Non-pigmented ciliary epithelial cell (primary cell): Measurements from ENCODE around the gene CLEC9A.

ENCODE experiments used
- DNase-seq: peaks from one replicate; pipeline ENCODE4 v3.0.0-alpha.2; 2010; ENCODE audit warnings: low read depth

Gene CLEC9A

GRCh38 chr12:10067942-10068341 lies 37.5 kb downstream of the CLEC9A start:
- no peak for DNase-seq

GRCh38 chr12:10068644-10069043 lies 38.2 kb downstream of the CLEC9A start:
- no peak for DNase-seq

- DNase-seq: no peak
Observed at GRCh38 chr12:10069099-10069498, 38.6 kb downstream of the CLEC9A start.

GRCh38 chr12:10069976-10070375 lies 39.5 kb downstream of the CLEC9A start:
- DNase-seq: no peak

GRCh38 chr12:10070380-10070779 lies 39.9 kb downstream of the CLEC9A start:
- no peak for DNase-seq

- DNase-seq: no peak
Observed at GRCh38 chr12:10072131-10072530, 41.6 kb downstream of the CLEC9A start.

GRCh38 chr12:10073261-10073660 lies 42.8 kb downstream of the CLEC9A start:
- DNase-seq: no peak

- no peak for DNase-seq
Observed at GRCh38 chr12:10075451-10075850, 45.0 kb downstream of the CLEC9A start.

GRCh38 chr12:10082117-10082874 lies 51.8 kb downstream of the CLEC9A start:
- no peak for DNase-seq

- no peak for DNase-seq
Observed at GRCh38 chr12:10084733-10085132, 54.3 kb downstream of the CLEC9A start.

- DNase-seq: no peak
Observed at GRCh38 chr12:10086387-10086786, 55.9 kb downstream of the CLEC9A start.

- DNase-seq: no peak
Observed at GRCh38 chr12:10088031-10088430, 57.5 kb downstream of the CLEC9A start.

- DNase-seq: no peak
Observed at GRCh38 chr12:10088955-10089900, 58.7 kb downstream of the CLEC9A start.

- no peak for DNase-seq
Observed at GRCh38 chr12:10094646-10095395, 64.3 kb downstream of the CLEC9A start.

GRCh38 chr12:10095971-10096370 lies 65.5 kb downstream of the CLEC9A start:
- no peak for DNase-seq

GRCh38 chr12:10097521-10097920 lies 67.0 kb downstream of the CLEC9A start:
- no peak for DNase-seq

- DNase-seq: no peak
Observed at GRCh38 chr12:10098791-10099190, 68.3 kb downstream of the CLEC9A start, which contains the start of gene CLEC1A. Gene CLEC1A, minus strand, starts transcription at chr12:10098985. Its CDS starts 63 bp downstream, at chr12:10098922.

GRCh38 chr12:10101042-10101579 lies 70.6 kb downstream of the CLEC9A start:
- no peak for DNase-seq

GRCh38 chr12:10101648-10102220 lies 71.3 kb downstream of the CLEC9A start:
- no peak for DNase-seq

- no peak for DNase-seq
Observed at GRCh38 chr12:10102322-10102721, 71.8 kb downstream of the CLEC9A start.

GRCh38 chr12:10110256-10110844 lies 79.9 kb downstream of the CLEC9A start:
- no peak for DNase-seq
